Peyer's patch (tissue), 4 donors: ENCODE measurements around the gene PADI2. TPM values are rescaled to one million over a fixed set of nuclear protein-coding genes. Genes with fewer than 3 reads are reported as not detected.

Experiments used
- DNase-seq, 3 donors: peaks; one replicate each; pipeline ENCODE4 v3.0.0-alpha.2; 2017 to 2019
- H3K27ac ChIP-seq, 4 donors: fragments of 200-600 bp; sonication (generic); one replicate each; pipeline ENCODE4 v1.5.1; 2016 to 2019
- H3K27me3 ChIP-seq, 2 donors: fragments of 200-600 bp; sonication (generic); one replicate each; pipeline ENCODE4 v1.5.1; 2019
- H3K36me3 ChIP-seq, 3 donors: fragments of 200-600 bp; sonication (generic); one replicate each; pipeline ENCODE4 v1.5.1; 2016 to 2019
- H3K4me1 ChIP-seq, 4 donors: fragments of 200-600 bp; sonication (generic); one replicate each; pipeline ENCODE4 v1.5.1; 2016 to 2019
- H3K4me3 ChIP-seq, 4 donors: fragments of 200-600 bp; sonication (generic); 1 replicate in 3 of 4; 2 replicates in 1 of 4; pipeline ENCODE4 v1.5.1; 2016 to 2019; ENCODE audit warnings: mild to moderate bottlenecking in 1 of 4
- H3K9me3 ChIP-seq, 4 donors: fragments of 200-600 bp; sonication (generic); one replicate each; pipeline ENCODE4 v1.5.1; 2016 to 2019; ENCODE audit warnings: mild to moderate bottlenecking in 1 of 4
- CTCF ChIP-seq, 6 experiments: fragments of 450-650 bp in 4 of 6; fragments of 200-600 bp in 2 of 6; sonication (generic) in 1 of 6; IDR thresholded peaks; one replicate each; pipeline ENCODE4 v1.5.1; 2017 to 2019; ENCODE audit warnings: antibody characterized with exemption in 6 of 6, mild to moderate bottlenecking in 3 of 6, moderate library complexity in 1 of 6
- POLR2A ChIP-seq, 2 donors: fragments of 450-650 bp; IDR thresholded peaks; one replicate each; pipeline ENCODE4 v1.5.1; 2017; ENCODE audit warnings: antibody characterized with exemption in 2 of 2, mild to moderate bottlenecking in 2 of 2, moderate library complexity in 2 of 2
- total RNA-seq, 4 donors: library from RNA; depleted of rRNA; stranded (reverse); fragments of >200 nt; gene quantifications; one replicate each; pipeline ENCODE4 v1.1.0, GENCODE V29; 2016

PADI2 gene
- total RNA-seq, 4 donors from 2014 or later, result 29.7 to 191 (median 57.9) TPM

- Histone ChIP-seq H3K27me3 (no peaks in the 10 kb centered on the region), H3K4me3 (no peak overlapping the region), H3K36me3 (peaks cover 0 to 77% (median 0%) of the 10 kb centered on the region in 3 donors), H3K9me3 (no peaks in the 10 kb centered on the region), H3K27ac (no peak overlapping the region), H3K4me1 (no peaks in the 10 kb centered on the region)
- TF ChIP-seq POLR2A (IDR thresholded peaks at IDR 0.05), result no peak
- no peak for TF ChIP-seq CTCF (IDR thresholded peaks at IDR 0.05)
- no peak for DNase-seq
These were observed 87.8 kb downstream of the PADI2 start for GRCh38 chr1:17031436-17031835.

GRCh38 chr1:17030206-17030605 is 89.0 kb downstream of the PADI2 start:
- H3K27me3 ChIP-seq, result no peaks in the 10 kb centered on the region
- no peak for DNase-seq
- H3K36me3 ChIP-seq, result peaks cover 0 to 89% (median 0%) of the 10 kb centered on the region in 3 donors
- no peaks in the 10 kb centered on the region for H3K9me3 ChIP-seq
- TF ChIP-seq CTCF (IDR thresholded peaks at IDR 0.05) (no peak), POLR2A (IDR thresholded peaks at IDR 0.05) (no peak)
- no peaks in the 10 kb centered on the region for H3K4me1 ChIP-seq
- H3K4me3 ChIP-seq, result no peak overlapping the region
- H3K27ac ChIP-seq, result no peak overlapping the region

- H3K27ac ChIP-seq, result no peak overlapping the region
- H3K27me3 ChIP-seq, result no peaks in the 10 kb centered on the region
- H3K36me3 ChIP-seq, result peaks cover 0 to 96% (median 0%) of the 10 kb centered on the region in 3 donors
- no peak overlapping the region for H3K4me3 ChIP-seq
- no peaks in the 10 kb centered on the region for H3K9me3 ChIP-seq
- DNase-seq, result no peak
- H3K4me1 ChIP-seq, result no peaks in the 10 kb centered on the region
- TF ChIP-seq CTCF (IDR thresholded peaks at IDR 0.05) (no peak), POLR2A (IDR thresholded peaks at IDR 0.05) (no peak)
These were observed 90.5 kb downstream of the PADI2 start for GRCh38 chr1:17028662-17029188.

- Histone ChIP-seq H3K36me3 (peaks cover 0 to 96% (median 2%) of the 10 kb centered on the region in 3 donors), H3K27ac (no peak overlapping the region), H3K27me3 (no peaks in the 10 kb centered on the region), H3K4me1 (no peaks in the 10 kb centered on the region), H3K9me3 (no peaks in the 10 kb centered on the region), H3K4me3 (no peak overlapping the region)
- TF ChIP-seq CTCF (IDR thresholded peaks at IDR 0.05), result no peak
- TF ChIP-seq POLR2A (IDR thresholded peaks at IDR 0.05), result no peak
- DNase-seq, result no peak
These were observed 91.4 kb downstream of the PADI2 start for GRCh38 chr1:17027900-17028299.

GRCh38 chr1:17027403-17027802 is 91.8 kb downstream of the PADI2 start:
- H3K27ac ChIP-seq, result no peak overlapping the region
- H3K4me3 ChIP-seq, result no peak overlapping the region
- H3K9me3 ChIP-seq, result no peaks in the 10 kb centered on the region
- peaks cover 0 to 96% (median 2%) of the 10 kb centered on the region in 3 donors for H3K36me3 ChIP-seq
- H3K27me3 ChIP-seq, result no peaks in the 10 kb centered on the region
- no peaks in the 10 kb centered on the region for H3K4me1 ChIP-seq
- TF ChIP-seq POLR2A (IDR thresholded peaks at IDR 0.05), result no peak
- TF ChIP-seq CTCF (IDR thresholded peaks at IDR 0.05), result no peak
- no peak for DNase-seq

- no peak overlapping the region for H3K4me3 ChIP-seq
- TF ChIP-seq POLR2A (IDR thresholded peaks at IDR 0.05) (no peak), CTCF (IDR thresholded peaks at IDR 0.05) (no peak)
- no peak overlapping the region for H3K27ac ChIP-seq
- no peak for DNase-seq
- no peaks in the 10 kb centered on the region for H3K4me1 ChIP-seq
- peaks cover 0 to 99% (median 5%) of the 10 kb centered on the region in 3 donors for H3K36me3 ChIP-seq
- no peaks in the 10 kb centered on the region for H3K27me3 ChIP-seq
- H3K9me3 ChIP-seq, result no peaks in the 10 kb centered on the region
These were observed 94.5 kb downstream of the PADI2 start for GRCh38 chr1:17024721-17025120.
